Measurements from ENCODE around the gene HSD17B3. TPM values are rescaled to one million over a fixed set of nuclear protein-coding genes. Genes with fewer than 3 reads are reported as not detected.

The HSD17B3 gene
- total and polyA plus RNA-seq, 2 of the 13 experiments (the other 11 are each of a cell fraction or from before 2014, with no cell fraction given), result 0.12 TPM; not detected in 1

DNA sequence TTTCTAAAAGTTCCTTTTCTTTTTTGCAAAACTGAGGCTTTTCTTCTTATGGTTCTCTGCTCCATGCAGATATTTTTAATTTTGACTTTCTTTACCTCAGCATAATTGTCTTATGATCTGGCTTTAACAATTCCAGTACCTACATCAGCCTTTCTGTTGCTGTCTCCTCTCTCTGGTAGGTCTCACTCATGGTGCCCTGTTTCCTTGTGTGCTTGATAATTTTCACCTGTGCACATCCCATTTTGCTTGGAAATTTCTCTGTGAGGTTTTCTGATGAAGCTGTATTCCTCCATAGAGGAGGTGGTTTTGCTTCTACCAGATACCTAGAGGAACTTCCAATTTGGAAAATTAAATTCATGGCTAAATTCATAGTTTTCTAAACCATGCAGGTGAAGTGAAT lies 2.3 kb upstream of the HSD17B3 start:
- H3K4me1 ChIP-seq (ENCODE audit: insufficient read depth, low read length), result no peaks in the 10 kb centered on the region
- TF ChIP-seq ETV5 (CRISPR knock-in tag; IDR thresholded peaks at IDR 0.05; ENCODE audit: borderline replicate concordance) (no peak), ZMYM4 (CRISPR knock-in tag; IDR thresholded peaks at IDR 0.05) (no peak), TOE1 (CRISPR knock-in tag; IDR thresholded peaks at IDR 0.05) (no peak), HDAC2 (CRISPR knock-in tag; IDR thresholded peaks at IDR 0.05) (no peak), HNF4G (IDR thresholded peaks at IDR 0.05; ENCODE audit: borderline replicate concordance, low read depth, low read length) (no peak), HNF4G (CRISPR knock-in tag; IDR thresholded peaks at IDR 0.05; ENCODE audit: borderline replicate concordance, low read depth) (no peak), ISX (CRISPR knock-in tag; conservative IDR thresholded peaks at IDR 0.05) (no peak), ZBTB20 (CRISPR knock-in tag; IDR thresholded peaks at IDR 0.05; ENCODE audit: borderline replicate concordance, low read depth) (no peak), RBAK (CRISPR knock-in tag; IDR thresholded peaks at IDR 0.05) (no peak), RARG (CRISPR knock-in tag; IDR thresholded peaks at IDR 0.05; ENCODE audit: low read depth) (no peak), ZFP90 (CRISPR knock-in tag; IDR thresholded peaks at IDR 0.05; ENCODE audit: borderline replicate concordance) (no peak), HNRNPLL (IDR thresholded peaks at IDR 0.05; ENCODE audit: low read depth, low read length, poor library complexity, severe bottlenecking) (no peak), ZNF333 (CRISPR knock-in tag; IDR thresholded peaks at IDR 0.05; ENCODE audit: borderline replicate concordance) (no peak), ZNF768 (CRISPR knock-in tag; IDR thresholded peaks at IDR 0.05) (no peak)
- TF ChIP-seq, protein P1, sequence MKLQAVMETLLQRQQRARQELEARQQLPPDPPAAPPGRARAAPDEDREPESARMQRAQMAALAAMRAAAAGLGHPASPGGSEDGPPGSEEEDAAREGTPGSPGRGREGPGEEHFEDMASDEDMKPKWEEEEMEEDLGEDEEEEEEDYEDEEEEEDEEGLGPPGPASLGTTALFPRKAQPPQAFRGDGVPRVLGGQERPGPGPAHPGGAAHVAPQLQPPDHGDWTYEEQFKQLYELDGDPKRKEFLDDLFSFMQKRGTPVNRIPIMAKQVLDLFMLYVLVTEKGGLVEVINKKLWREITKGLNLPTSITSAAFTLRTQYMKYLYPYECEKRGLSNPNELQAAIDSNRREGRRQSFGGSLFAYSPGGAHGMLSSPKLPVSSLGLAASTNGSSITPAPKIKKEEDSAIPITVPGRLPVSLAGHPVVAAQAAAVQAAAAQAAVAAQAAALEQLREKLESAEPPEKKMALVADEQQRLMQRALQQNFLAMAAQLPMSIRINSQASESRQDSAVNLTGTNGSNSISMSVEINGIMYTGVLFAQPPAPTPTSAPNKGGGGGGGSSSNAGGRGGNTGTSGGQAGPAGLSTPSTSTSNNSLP (IDR thresholded peaks at IDR 0.05; ENCODE audit: low read depth, low read length), result no peak
- TF ChIP-seq, protein P2, sequence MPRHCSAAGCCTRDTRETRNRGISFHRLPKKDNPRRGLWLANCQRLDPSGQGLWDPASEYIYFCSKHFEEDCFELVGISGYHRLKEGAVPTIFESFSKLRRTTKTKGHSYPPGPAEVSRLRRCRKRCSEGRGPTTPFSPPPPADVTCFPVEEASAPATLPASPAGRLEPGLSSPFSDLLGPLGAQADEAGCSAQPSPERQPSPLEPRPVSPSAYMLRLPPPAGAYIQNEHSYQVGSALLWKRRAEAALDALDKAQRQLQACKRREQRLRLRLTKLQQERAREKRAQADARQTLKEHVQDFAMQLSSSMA (CRISPR knock-in tag; IDR thresholded peaks at IDR 0.05), result no peak
- TF ChIP-seq, protein P3, sequence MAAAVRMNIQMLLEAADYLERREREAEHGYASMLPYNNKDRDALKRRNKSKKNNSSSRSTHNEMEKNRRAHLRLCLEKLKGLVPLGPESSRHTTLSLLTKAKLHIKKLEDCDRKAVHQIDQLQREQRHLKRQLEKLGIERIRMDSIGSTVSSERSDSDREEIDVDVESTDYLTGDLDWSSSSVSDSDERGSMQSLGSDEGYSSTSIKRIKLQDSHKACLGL (CRISPR knock-in tag; IDR thresholded peaks at IDR 0.05), result no peak
- TF ChIP-seq, protein P4, sequence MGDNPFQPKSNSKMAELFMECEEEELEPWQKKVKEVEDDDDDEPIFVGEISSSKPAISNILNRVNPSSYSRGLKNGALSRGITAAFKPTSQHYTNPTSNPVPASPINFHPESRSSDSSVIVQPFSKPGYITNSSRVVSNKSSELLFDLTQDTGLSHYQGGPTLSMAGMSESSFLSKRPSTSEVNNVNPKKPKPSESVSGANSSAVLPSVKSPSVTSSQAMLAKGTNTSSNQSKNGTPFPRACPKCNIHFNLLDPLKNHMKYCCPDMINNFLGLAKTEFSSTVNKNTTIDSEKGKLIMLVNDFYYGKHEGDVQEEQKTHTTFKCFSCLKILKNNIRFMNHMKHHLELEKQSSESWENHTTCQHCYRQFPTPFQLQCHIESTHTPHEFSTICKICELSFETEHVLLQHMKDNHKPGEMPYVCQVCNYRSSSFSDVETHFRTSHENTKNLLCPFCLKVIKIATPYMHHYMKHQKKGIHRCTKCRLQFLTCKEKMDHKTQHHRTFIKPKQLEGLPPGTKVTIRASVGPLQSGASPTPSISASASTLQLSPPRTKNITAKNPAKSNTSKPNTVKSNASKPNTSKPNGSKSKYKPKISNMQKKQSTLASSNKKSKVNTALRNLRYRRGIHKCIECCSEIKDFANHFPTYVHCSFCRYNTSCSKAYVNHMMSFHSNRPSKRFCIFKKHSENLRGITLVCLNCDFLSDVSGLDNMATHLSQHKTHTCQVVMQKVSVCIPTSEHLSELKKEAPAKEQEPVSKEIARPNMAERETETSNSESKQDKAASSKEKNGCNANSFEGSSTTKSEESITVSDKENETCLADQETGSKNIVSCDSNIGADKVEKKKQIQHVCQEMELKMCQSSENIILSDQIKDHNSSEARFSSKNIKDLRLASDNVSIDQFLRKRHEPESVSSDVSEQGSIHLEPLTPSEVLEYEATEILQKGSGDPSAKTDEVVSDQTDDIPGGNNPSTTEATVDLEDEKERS (CRISPR knock-in tag; IDR thresholded peaks at IDR 0.05), result no peak
- TF ChIP-seq, protein P5, sequence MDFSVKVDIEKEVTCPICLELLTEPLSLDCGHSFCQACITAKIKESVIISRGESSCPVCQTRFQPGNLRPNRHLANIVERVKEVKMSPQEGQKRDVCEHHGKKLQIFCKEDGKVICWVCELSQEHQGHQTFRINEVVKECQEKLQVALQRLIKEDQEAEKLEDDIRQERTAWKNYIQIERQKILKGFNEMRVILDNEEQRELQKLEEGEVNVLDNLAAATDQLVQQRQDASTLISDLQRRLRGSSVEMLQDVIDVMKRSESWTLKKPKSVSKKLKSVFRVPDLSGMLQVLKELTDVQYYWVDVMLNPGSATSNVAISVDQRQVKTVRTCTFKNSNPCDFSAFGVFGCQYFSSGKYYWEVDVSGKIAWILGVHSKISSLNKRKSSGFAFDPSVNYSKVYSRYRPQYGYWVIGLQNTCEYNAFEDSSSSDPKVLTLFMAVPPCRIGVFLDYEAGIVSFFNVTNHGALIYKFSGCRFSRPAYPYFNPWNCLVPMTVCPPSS (IDR thresholded peaks at IDR 0.05), result no peak
- CTCF ChIA-PET (ENCODE audit: low intra/inter-chr PET ratio, low total read pairs), result no interaction called here
- in situ Hi-C loops (cut with HindIII; ENCODE audit: extremely low pct_ligation_motif_present, low pct_unique_long_range_greater_than_20kb) (no loop called here), intact Hi-C loops (cut with micrococcal nuclease; ENCODE audit: unreplicated experiment) (no loop called here)
- no peak overlapping the region for H3K9ac ChIP-seq (ENCODE audit: insufficient read depth, low read depth, low read length)
- H3K36me3 ChIP-seq (replicated peaks in 1 of 2; ENCODE audit: control insufficient read depth in 1 of 2, insufficient read depth in 2 of 2, low read length in 2 of 2), result no peaks in the 10 kb centered on the region
- BruUV-seq (replicated peaks), result no TSS peak
- H3K4me2 ChIP-seq (ENCODE audit: low read depth, low read length), result no peak overlapping the region
- H3K4me3 ChIP-seq (replicated peaks in 1 of 3; ENCODE audit: insufficient read depth in 1 of 3, low read depth in 2 of 3, low read length in 3 of 3), result no peak overlapping the region
- DNase-seq (ENCODE audit: low spot score) (no peak), ATAC-seq (no peak), FAIRE-seq (no peak)
- H3K9me3 ChIP-seq (ENCODE audit: low read length), result no peaks in the 10 kb centered on the region
- no peak overlapping the region for H3K27ac ChIP-seq (ENCODE audit: extremely low read length, insufficient read depth, low read length)
- 0 out of 5 replicates have a peak, but pooled peaks cover 0 to 1% of the 10 kb centered on the region in 2 experiments for H3K27me3 ChIP-seq (ENCODE audit: control insufficient read depth in 1 of 2, insufficient read depth in 2 of 2, low read length in 2 of 2)
- no peak overlapping the region for H2AFZ ChIP-seq (ENCODE audit: low read length)
- H4K20me1 ChIP-seq (ENCODE audit: insufficient read depth, low read length), result no peaks in the 10 kb centered on the region
- no peaks in the 10 kb centered on the region for H3K79me2 ChIP-seq (ENCODE audit: insufficient read depth, low read length)
- POLR2A ChIA-PET, result no interaction called here

All from HepG2 (cell line).